ENCODE results near the gene GRM8.

GRM8 gene

DNA sequence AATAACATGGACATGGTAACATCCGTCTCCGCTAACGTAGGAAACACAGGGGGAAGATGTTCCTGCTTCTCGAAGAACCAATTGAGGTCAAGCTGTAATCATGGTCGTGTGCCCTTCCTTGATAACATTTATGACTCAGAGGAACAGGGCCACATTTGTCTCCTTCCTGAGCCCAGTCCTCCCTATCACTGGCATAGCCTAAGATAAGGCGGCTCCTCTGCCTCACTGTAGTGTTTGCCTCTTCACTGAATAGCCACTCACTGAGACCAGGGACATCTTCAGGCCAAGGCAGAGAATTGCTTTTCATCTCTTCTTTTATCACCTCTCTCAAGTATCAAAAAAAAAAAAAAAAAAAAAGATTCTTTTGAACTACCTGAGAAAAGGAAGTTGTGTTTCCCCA is 5.4 kb upstream of the GRM8 start:
- ChIA-PET POLR2A (no interaction called here), CTCF (no interaction called here)
- no peak for TF ChIP-seq FOXK2 (IDR thresholded peaks at IDR 0.05)
- TF ChIP-seq NFRKB (IDR thresholded peaks at IDR 0.05) = no peak
- no peak for TF ChIP-seq L3MBTL2 (conservative IDR thresholded peaks at IDR 0.05)
- TF ChIP-seq SUZ12 (IDR thresholded peaks at IDR 0.05) = no peak
- no peak for TF ChIP-seq LEF1 (IDR thresholded peaks at IDR 0.05; ENCODE audit: borderline replicate concordance)
- TF ChIP-seq TARDBP (IDR thresholded peaks at IDR 0.05) = no peak
- no peak for DNase-seq (ENCODE audit: extremely low spot score)

DNA sequence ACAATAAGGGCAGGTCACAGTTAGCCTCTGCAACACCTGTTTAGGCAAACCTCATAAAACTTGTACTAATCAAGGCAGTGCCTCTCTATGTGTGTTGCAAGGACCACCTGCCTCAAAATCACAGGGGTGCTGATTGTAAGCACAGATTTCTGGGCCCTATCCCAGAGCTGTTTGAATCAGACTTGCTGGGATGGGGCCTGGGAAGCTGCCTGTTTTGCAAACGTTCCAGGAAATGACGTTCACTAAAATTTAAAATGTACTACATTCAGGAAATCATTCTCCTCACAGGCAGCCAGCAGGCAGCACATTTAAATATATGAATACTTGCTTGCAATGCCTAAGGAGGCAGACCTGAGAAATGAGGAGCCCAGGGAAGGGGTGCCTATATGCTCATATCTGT is 4.3 kb upstream of the GRM8 start:
- CTCF ChIA-PET = no interaction called here
- TF ChIP-seq ZNF384 (IDR thresholded peaks at IDR 0.05) (no peak), SP1 (IDR thresholded peaks at IDR 0.05) (no peak), CTBP1 (IDR thresholded peaks at IDR 0.05; ENCODE audit: borderline replicate concordance) (no peak), TARDBP (IDR thresholded peaks at IDR 0.05) (no peak), BHLHE40 (IDR thresholded peaks at IDR 0.05; ENCODE audit: borderline replicate concordance) (no peak), LEF1 (IDR thresholded peaks at IDR 0.05; ENCODE audit: borderline replicate concordance) (no peak), ARNT (IDR thresholded peaks at IDR 0.05) (no peak), NFRKB (IDR thresholded peaks at IDR 0.05) (no peak), FOXA1 (IDR thresholded peaks at IDR 0.05) (no peak), SUZ12 (IDR thresholded peaks at IDR 0.05) (no peak), FOXK2 (IDR thresholded peaks at IDR 0.05) (no peak), L3MBTL2 (conservative IDR thresholded peaks at IDR 0.05) (no peak), HDGF (IDR thresholded peaks at IDR 0.05; ENCODE audit: borderline replicate concordance) (no peak), FOXM1 (IDR thresholded peaks at IDR 0.05; ENCODE audit: borderline replicate concordance) (no peak), ELF4 (IDR thresholded peaks at IDR 0.05) (no peak)
- TF ChIP-seq, protein P1, sequence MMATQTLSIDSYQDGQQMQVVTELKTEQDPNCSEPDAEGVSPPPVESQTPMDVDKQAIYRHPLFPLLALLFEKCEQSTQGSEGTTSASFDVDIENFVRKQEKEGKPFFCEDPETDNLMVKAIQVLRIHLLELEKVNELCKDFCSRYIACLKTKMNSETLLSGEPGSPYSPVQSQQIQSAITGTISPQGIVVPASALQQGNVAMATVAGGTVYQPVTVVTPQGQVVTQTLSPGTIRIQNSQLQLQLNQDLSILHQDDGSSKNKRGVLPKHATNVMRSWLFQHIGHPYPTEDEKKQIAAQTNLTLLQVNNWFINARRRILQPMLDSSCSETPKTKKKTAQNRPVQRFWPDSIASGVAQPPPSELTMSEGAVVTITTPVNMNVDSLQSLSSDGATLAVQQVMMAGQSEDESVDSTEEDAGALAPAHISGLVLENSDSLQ (IDR thresholded peaks at IDR 0.05) = no peak

DNA sequence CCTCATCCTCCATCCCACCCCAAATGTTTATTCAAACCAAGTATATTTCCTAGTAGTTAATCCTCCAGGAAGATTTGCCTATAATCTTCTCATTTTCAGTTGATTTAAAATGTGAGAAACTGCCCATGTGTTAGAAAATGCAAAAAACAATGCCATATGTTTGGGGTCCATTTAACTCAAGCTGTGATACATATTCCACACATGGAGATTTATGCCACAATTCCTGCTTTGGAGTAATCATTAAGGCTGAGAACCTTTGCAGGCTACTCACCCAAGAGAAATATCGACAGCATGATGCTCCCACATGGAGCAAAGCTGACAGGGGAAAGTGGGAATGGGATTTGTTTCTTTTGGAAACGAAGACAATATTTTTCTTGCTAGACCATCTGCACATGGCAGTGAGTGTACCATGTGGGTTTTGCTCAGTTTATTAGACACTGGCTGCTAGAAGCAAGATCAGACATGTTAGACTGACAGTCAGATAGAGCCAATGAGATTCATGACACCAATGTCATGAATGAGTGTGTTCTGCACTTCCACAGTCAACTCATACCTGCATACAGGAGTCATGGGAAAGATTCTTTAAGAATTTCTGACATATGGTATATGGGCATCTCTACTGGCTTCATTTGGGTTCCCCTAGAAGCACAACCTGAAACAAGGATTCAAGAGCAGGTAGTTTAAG is 3.4 kb upstream of the GRM8 start:
- ChIA-PET CTCF (no interaction called here), POLR2A (no interaction called here)
- no peak for TF ChIP-seq FOXM1 (IDR thresholded peaks at IDR 0.05; ENCODE audit: borderline replicate concordance)
- no peak for TF ChIP-seq ELF4 (IDR thresholded peaks at IDR 0.05)
- no peak for TF ChIP-seq NFRKB (IDR thresholded peaks at IDR 0.05)
- no peak for TF ChIP-seq ZNF384 (IDR thresholded peaks at IDR 0.05)
- no peak for TF ChIP-seq ARNT (IDR thresholded peaks at IDR 0.05)
- TF ChIP-seq FOXA1 (IDR thresholded peaks at IDR 0.05) = no peak
- TF ChIP-seq SUZ12 (IDR thresholded peaks at IDR 0.05) = no peak
- TF ChIP-seq CTBP1 (IDR thresholded peaks at IDR 0.05; ENCODE audit: borderline replicate concordance) = no peak
- no peak for TF ChIP-seq L3MBTL2 (conservative IDR thresholded peaks at IDR 0.05)
- no peak for TF ChIP-seq BHLHE40 (IDR thresholded peaks at IDR 0.05; ENCODE audit: borderline replicate concordance)
- no peak for TF ChIP-seq HDGF (IDR thresholded peaks at IDR 0.05; ENCODE audit: borderline replicate concordance)
- TF ChIP-seq FOXK2 (IDR thresholded peaks at IDR 0.05) = no peak
- no peak for TF ChIP-seq TARDBP (IDR thresholded peaks at IDR 0.05)
- TF ChIP-seq LEF1 (IDR thresholded peaks at IDR 0.05; ENCODE audit: borderline replicate concordance) = no peak
- DNase-seq (ENCODE audit: extremely low spot score) = no peak

More for the DNA sequence above, 4.3 kb upstream of the GRM8 start:
- DNase-seq (ENCODE audit: extremely low spot score) = no peak
- POLR2A ChIA-PET = no interaction called here

DNA sequence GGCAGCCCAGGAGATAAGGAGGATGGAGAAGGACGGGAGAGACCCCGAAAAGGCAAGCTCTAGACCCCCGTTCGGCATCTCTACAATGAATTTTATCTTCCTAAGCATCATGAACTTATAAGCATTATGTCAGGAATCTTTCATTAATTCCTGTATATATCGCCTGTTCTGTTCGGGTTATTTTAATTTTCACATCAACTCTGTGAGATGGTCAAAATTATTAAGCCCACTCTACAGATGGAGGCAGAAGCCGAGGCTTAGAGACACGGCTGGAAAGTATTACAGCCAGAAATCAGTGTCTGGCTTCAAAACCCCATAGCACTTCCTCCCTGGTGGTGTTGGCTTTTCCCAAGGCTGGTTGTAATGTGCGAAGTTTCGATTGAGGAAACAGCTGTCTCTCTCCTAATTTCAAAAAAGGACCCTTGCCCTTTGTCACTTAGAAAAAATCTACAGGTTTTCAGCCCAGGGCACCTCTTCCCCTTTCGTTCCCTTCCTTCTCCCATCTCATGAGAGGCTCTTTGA is 1.5 kb upstream of the GRM8 start:
- CTCF ChIA-PET = interaction anchor here (0.7 to 1.1 kb wide), 2 partner anchors 22 to 451 kb away, joined by 3 to 5 read pairs; no protein-coding TSS in a partner anchor
- TF ChIP-seq SP1 (IDR thresholded peaks at IDR 0.05) (no peak), ARNT (IDR thresholded peaks at IDR 0.05) (no peak), NFRKB (IDR thresholded peaks at IDR 0.05) (no peak), TARDBP (IDR thresholded peaks at IDR 0.05) (no peak), CTBP1 (IDR thresholded peaks at IDR 0.05; ENCODE audit: borderline replicate concordance) (no peak), FOXA1 (IDR thresholded peaks at IDR 0.05) (no peak), ZNF384 (IDR thresholded peaks at IDR 0.05) (no peak), SUZ12 (IDR thresholded peaks at IDR 0.05) (no peak), FOXM1 (IDR thresholded peaks at IDR 0.05; ENCODE audit: borderline replicate concordance) (no peak), BHLHE40 (IDR thresholded peaks at IDR 0.05; ENCODE audit: borderline replicate concordance) (no peak), ELF4 (IDR thresholded peaks at IDR 0.05) (no peak), LEF1 (IDR thresholded peaks at IDR 0.05; ENCODE audit: borderline replicate concordance) (no peak), L3MBTL2 (conservative IDR thresholded peaks at IDR 0.05) (no peak), HDGF (IDR thresholded peaks at IDR 0.05; ENCODE audit: borderline replicate concordance) (no peak)
- TF ChIP-seq, protein P1 (IDR thresholded peaks at IDR 0.05) = no peak
- POLR2A ChIA-PET = no interaction called here
- DNase-seq (ENCODE audit: extremely low spot score) = no peak

DNA sequence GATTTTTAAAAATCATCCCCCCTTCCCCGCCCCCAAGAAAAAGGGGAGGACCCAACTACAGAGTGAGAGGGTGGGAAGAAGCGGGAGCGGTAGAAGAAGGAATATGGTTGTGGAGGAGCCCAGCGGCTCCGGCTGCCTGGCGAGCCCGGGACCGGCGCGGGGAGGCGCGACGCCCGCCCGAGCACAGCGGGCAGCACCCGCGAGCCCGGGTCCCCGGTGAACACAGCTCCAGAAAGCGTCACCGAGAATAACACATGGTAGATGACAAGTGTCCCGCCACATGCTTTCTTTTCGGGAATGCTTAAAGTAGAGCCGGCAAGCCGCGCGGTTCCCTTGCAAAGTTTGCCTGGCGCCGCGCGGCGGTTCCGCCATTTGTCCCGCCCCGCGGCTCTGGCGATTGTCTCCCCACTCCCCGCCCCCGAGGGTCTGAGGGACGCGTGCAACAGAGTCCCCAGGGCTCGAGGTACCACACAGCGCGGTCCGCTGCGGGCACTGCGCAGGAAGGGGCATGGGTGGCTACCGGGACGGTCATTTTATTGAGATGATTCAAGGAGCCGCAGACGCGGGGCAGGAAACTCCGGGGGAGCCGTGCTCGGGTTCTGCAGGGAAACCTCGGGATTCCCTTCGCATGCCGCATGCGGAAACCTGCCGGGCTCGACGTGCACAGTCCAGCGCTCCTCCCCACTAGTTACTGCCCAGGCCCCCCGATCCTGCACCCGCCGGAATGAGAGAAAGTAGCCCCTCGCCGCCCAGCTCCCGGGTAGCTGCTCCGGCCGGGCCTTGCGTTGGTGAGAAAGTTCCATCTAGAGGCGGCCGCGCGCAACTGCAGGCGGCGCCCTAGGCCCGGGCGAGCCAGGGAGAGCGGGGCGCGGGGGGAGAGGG is 781 bp upstream of the GRM8 start:
- no peak for TF ChIP-seq FOXA1 (IDR thresholded peaks at IDR 0.05)
- TF ChIP-seq, protein P1 (IDR thresholded peaks at IDR 0.05) = no peak
- no peak for TF ChIP-seq TARDBP (IDR thresholded peaks at IDR 0.05)
- TF ChIP-seq L3MBTL2 (conservative IDR thresholded peaks at IDR 0.05) = peak; percentile 69
- TF ChIP-seq BHLHE40 (IDR thresholded peaks at IDR 0.05; ENCODE audit: borderline replicate concordance) = no peak
- ChIA-PET CTCF (interaction anchor here (0.7 kb wide), 1 partner anchor 23 kb away, joined by 3 read pairs; no protein-coding TSS in a partner anchor), POLR2A (no interaction called here)
- peak; percentile 75 for DNase-seq (ENCODE audit: extremely low spot score)

All from HEK293T (cell line).